CD4-positive, alpha-beta T cell treated with Interleukin-1 beta for 1 hour (primary cell): ENCODE results near the gene PRPF40B.
A peak's percentile ranks its signal among the peaks of the same experiment; 100 is the strongest.
"Not testable (repeated sequence)": the region's sequence is repeated elsewhere in the genome, so short reads cannot be mapped to it uniquely, and the experiment has no call there.

Experiments used
- DNase-seq, 2 donors: peaks; one replicate each; pipeline ENCODE4 v3.0.0-alpha.2; 2020 to 2022

Gene PRPF40B

GRCh38 chr12:49609875-49610154, 13.5 kb upstream of the PRPF40B start:
- DNase-seq: no peak

GRCh38 chr12:49610785-49611184, 12.6 kb upstream of the PRPF40B start:
- DNase-seq: not testable (repeated sequence)

GRCh38 chr12:49612210-49612609, 11.2 kb upstream of the PRPF40B start:
- no peak for DNase-seq

- no peak for DNase-seq
Observed at GRCh38 chr12:49615725-49616124, 7.6 kb upstream of the PRPF40B start.

- DNase-seq: no peak
Observed at GRCh38 chr12:49616533-49617219, 6.7 kb upstream of the PRPF40B start.

GRCh38 chr12:49618576-49618975, 4.8 kb upstream of the PRPF40B start:
- no peak for DNase-seq

GRCh38 chr12:49619286-49619685, 4.1 kb upstream of the PRPF40B start:
- no peak for DNase-seq

GRCh38 chr12:49621651-49622500, 1.5 kb upstream of the PRPF40B start:
- DNase-seq: no peak

- peak; percentile 28 to 71 for DNase-seq
Observed at GRCh38 chr12:49622501-49623141, 740 bp upstream of the PRPF40B start.

GRCh38 chr12:49624921-49625577, 1.7 kb downstream of the PRPF40B start:
- no peak for DNase-seq

GRCh38 chr12:49626169-49626835, 2.9 kb downstream of the PRPF40B start:
- DNase-seq: peak in 1 of 2 donors; percentile 25

GRCh38 chr12:49626836-49627235, 3.5 kb downstream of the PRPF40B start:
- no peak for DNase-seq

GRCh38 chr12:49627752-49628360, 4.5 kb downstream of the PRPF40B start:
- DNase-seq: no peak

- no peak for DNase-seq
Observed at GRCh38 chr12:49631336-49631907, 8.1 kb downstream of the PRPF40B start.

GRCh38 chr12:49632401-49632800, 9.0 kb downstream of the PRPF40B start:
- no peak for DNase-seq

- DNase-seq: no peak
Observed at GRCh38 chr12:49632986-49633702, 9.8 kb downstream of the PRPF40B start.

GRCh38 chr12:49633703-49634345, 10.5 kb downstream of the PRPF40B start:
- DNase-seq: no peak

- no peak for DNase-seq
Observed at GRCh38 chr12:49635036-49635435, 11.7 kb downstream of the PRPF40B start.

- no peak for DNase-seq
Observed at GRCh38 chr12:49635656-49636055, 12.3 kb downstream of the PRPF40B start.

GRCh38 chr12:49636574-49636973, 13.2 kb downstream of the PRPF40B start:
- DNase-seq: no peak
